GM12801 (cell line): Measurements from ENCODE around the gene ALK.

ENCODE experiments used
- TF ChIP-seq, protein P1 (sequence below): IDR thresholded peaks from one replicate; pipeline ENCODE4 v1.5.1; 2011; ENCODE audit warnings: control low read depth; ENCODE audit not compliant: insufficient read length; ENCODE audit errors: extremely low read depth

Gene ALK

DNA sequence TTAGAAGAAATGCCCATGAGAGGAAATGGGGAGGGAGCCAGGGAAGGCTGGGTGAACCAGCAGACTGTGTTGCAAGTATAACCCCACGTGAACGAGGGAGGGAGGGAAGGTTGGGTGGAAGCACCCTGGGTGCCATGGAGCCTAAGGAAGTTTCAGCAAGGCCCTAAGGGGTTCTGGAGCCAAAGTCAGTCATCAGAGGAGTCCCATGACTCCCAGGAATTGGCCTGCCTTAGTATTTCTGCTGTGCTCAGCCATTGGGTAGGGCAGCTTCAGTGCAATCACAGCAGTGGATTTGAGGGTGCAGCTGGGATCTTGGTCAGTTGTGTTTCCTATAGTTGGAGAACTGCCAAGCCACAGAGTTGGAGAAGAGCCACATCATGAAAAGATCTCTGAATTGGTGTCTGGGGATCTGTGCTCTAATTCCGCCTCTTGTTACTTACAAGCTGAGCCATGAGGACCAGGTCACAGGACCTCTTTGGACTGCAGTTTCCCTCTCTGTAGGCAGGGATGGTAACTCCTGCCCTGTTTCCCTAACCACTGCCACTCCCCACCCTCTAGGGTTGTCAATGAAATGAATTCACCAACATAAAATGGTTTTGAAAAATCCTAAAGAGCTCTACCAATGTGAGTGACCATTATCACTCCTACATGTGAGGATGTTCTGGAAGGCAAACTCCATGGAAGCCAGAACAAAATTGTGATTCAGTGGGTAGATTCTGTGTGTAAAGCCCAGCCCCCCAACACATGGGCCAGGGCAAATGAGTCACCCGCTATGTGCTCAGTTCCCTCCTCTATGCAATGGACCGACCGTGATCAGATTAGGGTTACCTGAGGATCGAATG is 697.3 kb downstream of the ALK start:
- TF ChIP-seq, protein P1, sequence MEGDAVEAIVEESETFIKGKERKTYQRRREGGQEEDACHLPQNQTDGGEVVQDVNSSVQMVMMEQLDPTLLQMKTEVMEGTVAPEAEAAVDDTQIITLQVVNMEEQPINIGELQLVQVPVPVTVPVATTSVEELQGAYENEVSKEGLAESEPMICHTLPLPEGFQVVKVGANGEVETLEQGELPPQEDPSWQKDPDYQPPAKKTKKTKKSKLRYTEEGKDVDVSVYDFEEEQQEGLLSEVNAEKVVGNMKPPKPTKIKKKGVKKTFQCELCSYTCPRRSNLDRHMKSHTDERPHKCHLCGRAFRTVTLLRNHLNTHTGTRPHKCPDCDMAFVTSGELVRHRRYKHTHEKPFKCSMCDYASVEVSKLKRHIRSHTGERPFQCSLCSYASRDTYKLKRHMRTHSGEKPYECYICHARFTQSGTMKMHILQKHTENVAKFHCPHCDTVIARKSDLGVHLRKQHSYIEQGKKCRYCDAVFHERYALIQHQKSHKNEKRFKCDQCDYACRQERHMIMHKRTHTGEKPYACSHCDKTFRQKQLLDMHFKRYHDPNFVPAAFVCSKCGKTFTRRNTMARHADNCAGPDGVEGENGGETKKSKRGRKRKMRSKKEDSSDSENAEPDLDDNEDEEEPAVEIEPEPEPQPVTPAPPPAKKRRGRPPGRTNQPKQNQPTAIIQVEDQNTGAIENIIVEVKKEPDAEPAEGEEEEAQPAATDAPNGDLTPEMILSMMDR: no peak

DNA sequence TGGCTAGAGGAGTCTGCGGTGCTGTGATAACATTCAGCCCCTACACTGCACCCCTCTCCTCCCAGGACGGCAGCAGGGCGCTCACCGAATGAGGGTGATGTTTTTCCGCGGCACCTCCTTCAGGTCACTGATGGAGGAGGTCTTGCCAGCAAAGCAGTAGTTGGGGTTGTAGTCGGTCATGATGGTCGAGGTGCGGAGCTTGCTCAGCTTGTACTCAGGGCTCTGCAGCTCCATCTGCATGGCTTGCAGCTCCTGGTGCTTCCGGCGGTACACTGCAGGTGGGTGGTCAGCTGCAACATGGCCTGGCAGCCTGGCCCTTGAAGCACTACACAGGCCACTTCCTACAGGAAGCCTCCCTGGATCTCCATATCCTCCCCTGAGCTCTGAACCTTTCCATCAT is 698.1 kb downstream of the ALK start:
- TF ChIP-seq, protein P1: no peak

DNA sequence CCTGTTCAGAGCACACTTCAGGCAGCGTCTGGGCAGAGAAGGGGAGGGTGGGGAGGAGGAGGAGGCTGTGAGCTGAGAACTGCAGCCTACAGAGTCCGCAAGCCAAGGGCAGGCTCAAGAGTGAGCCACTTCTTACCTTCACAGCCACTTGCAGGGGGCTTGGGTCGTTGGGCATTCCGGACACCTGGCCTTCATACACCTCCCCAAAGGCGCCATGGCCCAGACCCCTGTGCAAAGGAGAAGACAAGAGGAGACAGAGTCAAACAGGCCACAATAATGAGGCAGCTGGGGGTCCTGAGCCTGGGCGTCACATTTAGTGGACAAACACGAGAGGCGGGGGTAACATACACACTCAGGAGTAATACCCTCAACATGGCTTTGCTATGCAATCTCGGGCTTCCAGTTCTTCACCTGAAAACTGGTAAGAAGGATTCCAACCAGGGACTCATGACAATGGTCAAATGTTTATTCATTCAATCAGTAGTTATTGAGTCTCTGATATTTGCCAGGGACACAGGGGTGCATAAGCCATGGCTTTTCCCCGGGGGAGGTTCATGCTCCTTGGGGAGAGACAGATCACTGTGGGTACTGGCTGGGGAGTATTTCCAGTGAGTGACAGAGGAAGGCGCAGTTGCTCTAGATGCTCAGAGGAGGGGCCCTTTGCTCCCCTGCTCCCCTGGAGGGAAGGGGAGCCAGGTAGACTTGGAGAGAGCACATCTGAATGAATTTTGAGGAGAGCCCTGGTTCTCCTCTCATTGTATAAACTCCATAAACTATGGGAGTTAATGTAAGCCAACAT is 698.8 kb downstream of the ALK start:
- TF ChIP-seq, protein P1: no peak

DNA sequence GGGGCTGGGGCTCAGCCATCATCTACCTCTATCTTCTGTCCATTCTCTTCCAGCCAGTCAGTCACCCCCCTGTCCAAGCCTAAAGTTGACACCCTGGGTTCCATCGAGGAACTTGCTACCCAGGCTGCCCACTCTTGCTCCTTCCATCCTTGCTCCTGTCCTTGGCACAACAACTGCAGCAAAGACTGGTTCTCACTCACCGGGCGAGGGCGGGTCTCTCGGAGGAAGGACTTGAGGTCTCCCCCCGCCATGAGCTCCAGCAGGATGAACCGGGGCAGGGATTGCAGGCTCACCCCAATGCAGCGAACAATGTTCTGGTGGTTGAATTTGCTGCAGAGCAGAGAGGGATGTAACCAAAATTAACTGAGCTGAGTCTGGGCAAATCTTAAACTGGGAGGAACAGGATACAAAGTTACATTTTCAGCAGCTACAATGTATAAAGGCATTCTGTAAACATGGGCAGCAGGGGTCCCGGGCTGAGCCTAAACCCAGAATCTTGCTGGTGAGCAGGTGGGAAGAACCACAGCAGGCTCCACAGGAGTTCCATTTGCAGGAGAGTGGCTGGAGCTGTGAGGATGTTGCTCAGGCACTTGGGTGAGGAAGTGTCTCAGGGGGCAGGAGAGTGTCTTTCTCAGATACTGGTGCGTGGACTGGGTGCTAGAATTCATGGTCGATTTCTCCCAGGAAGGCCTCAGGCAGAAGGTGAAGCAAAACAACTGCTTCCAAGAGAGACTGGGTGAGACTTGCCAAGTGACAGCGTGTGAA is 700.7 kb downstream of the ALK start:
- TF ChIP-seq, protein P1: no peak

DNA sequence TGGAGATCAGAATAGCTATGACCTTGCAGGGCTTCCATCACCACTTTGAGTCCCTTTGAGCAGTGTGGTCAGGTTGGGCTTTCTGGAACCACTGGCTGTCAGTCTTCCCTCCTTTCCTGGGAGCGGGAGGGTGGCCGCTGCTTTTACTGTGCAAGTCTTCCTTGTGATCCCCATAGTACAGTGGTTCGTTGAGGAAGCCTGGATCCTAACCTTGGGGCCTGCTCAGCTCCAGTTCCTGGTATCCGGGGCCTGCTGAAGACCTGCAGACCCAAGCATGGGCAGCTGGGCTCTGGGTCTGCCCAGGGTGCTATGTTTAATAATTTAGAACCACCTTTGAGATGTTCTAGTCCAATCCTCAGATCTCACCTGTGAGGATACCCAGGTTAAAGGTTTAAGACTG is 702.0 kb downstream of the ALK start:
- TF ChIP-seq, protein P1: no peak

DNA sequence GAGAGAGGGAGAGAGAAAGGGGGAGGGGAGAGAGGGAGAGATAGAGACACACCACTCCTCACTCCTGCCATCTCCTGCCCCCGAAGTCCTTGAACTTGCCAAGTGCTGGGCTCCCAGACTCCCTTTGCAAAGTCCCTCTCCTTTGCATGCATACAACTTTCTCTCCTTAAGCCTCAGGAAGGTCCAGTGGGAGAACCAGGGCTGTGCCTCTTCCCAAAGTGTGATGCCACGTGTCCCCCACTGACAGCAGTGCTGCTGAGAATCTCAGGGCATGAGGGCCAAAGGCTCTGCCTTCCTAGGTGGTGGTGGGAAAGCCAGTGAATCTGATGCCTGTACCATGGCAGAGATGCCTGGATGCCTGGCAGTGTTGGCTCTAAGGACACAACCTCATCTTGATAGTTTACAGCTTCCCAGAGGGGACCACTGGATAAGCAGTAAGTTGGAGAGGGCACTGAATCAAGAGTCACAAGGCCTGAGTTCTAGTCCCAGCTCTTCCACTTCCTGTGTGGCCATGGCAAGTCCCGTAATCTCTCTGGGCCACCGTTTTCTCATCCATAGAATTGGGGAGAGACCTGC is 702.7 kb downstream of the ALK start:
- TF ChIP-seq, protein P1: no peak
